GM19351 (cell line): ENCODE data around the gene SH3BP1.
"Not testable (repeated sequence)": the region's sequence is repeated elsewhere in the genome, so short reads cannot be mapped to it uniquely, and the experiment has no call there.

ENCODE experiments used
- ATAC-seq: cut with Tn5 transposase; IDR thresholded peaks from one replicate; pipeline ENCODE4 v1.9.1; 2021; ENCODE audit warnings: mild to moderate bottlenecking, moderate library complexity; ENCODE audit not compliant: unreplicated experiment

Gene SH3BP1

GRCh38 chr22:37676736-37677492, 37.4 kb downstream of the SH3BP1 start:
- ATAC-seq = peak; percentile 53

GRCh38 chr22:37677493-37677974, 38.1 kb downstream of the SH3BP1 start:
- ATAC-seq = peak; percentile 13

GRCh38 chr22:37678372-37678771, 38.9 kb downstream of the SH3BP1 start:
- ATAC-seq = no peak

- no peak for ATAC-seq
These were observed 40.2 kb downstream of the SH3BP1 start for GRCh38 chr22:37679670-37680069.

GRCh38 chr22:37680191-37680851, 40.9 kb downstream of the SH3BP1 start:
- no peak for ATAC-seq

GRCh38 chr22:37681001-37681424, 41.5 kb downstream of the SH3BP1 start:
- ATAC-seq = no peak

GRCh38 chr22:37681556-37682049, 42.1 kb downstream of the SH3BP1 start:
- no peak for ATAC-seq

GRCh38 chr22:37684803-37685615, 45.5 kb downstream of the SH3BP1 start:
- ATAC-seq = no peak

- ATAC-seq = peak; percentile 73
These were observed 46.8 kb downstream of the SH3BP1 start, which contains the start of gene NOL12 for GRCh38 chr22:37686002-37686982. NOL12 (plus strand) TSS chr22:37686343; CDS start chr22:37686393, 50 bp downstream.

GRCh38 chr22:37690407-37690806, 50.9 kb downstream of the SH3BP1 start:
- no peak for ATAC-seq

- ATAC-seq = no peak
These were observed 51.5 kb downstream of the SH3BP1 start for GRCh38 chr22:37690901-37691504.

- no peak for ATAC-seq
These were observed 53.3 kb downstream of the SH3BP1 start for GRCh38 chr22:37692627-37693285.

GRCh38 chr22:37694131-37694530, 54.7 kb downstream of the SH3BP1 start:
- not testable (repeated sequence) for ATAC-seq

GRCh38 chr22:37696260-37696656, 56.8 kb downstream of the SH3BP1 start:
- ATAC-seq = not testable (repeated sequence)

- peak; percentile 95 for ATAC-seq
These were observed 57.4 kb downstream of the SH3BP1 start, which contains the start of gene TRIOBP for GRCh38 chr22:37696657-37697537. TRIOBP (plus strand) TSS chr22:37697048; CDS start chr22:37701366, 4,318 bp downstream.

GRCh38 chr22:37697538-37697835, 58.0 kb downstream of the SH3BP1 start:
- no peak for ATAC-seq

- no peak for ATAC-seq
These were observed 61.8 kb downstream of the SH3BP1 start for GRCh38 chr22:37701141-37701786.
